ENCODE data around the gene LGR4.

The LGR4 gene

GRCh38 chr11:27482793-27483192 is 10.2 kb upstream of the LGR4 start:
- DNase-seq, result no peak

GRCh38 chr11:27481992-27482391 is 9.4 kb upstream of the LGR4 start:
- no peak for DNase-seq

DNA sequence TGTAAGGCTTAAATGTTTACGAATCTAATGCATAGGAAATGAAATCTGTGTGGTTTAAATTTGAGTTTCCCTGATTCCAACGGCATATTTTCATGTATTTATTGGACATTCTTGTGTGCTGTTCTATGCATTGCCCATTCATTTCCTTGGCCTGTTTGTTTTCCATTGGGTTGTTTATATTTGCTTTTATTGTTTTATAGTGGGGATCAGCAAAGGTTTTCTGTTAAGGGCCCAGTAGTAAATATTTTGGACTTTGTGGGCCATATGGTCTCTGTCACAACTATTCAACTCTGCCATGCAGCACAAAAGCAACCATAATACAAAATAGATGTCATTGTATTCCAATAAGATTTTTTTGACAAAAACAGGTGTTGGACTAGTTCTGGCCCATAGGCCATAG is 5.2 kb upstream of the LGR4 start:
- no peak for DNase-seq

DNA sequence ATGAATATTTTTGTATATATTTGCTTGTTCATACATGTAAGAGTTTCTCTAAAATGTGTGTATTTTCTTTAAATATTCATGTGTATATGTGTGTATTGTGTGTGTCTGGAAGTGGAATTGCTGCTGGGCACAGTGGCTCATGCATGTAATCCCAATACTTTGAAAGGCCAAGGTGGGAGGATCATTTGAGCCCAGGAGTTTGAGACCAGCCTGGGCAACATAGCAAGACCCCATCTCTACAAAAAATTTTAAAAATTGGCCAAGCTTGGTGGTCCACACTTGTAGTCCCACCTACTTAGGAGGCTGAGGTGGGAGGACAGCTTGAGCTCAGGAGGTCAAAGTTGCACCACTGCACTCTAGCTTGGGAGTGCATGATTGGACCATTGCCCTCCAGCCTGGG is 4.7 kb upstream of the LGR4 start:
- DNase-seq, result no peak

GRCh38 chr11:27475622-27476021 is 3.0 kb upstream of the LGR4 start:
- no peak for DNase-seq

DNA sequence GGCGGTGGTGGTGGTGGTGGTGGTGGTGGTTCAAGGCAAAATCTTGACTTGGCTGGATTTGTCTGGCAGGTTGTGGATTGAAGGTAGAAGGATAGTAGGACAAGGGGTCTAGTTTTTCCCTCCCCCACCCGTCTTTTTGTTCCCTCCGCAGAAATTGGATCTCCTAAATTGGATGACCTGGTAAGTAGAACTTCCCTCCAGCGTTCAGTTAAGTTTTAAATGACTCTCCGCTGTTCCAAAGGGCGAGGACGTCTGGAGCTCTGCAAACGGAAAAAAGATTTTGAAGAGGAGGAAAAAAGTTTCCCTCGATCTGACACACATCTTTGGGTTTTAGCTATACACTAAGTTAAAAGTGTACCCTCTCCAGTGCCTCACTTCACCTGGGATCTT is 422 bp upstream of the LGR4 start:
- DNase-seq, result no peak

- DNase-seq, result peak in 4 of 6 experiments; percentile 13 to 45 (median 36)
Measured at GRCh38 chr11:27471589-27472397, 797 bp downstream of the LGR4 start.

DNA sequence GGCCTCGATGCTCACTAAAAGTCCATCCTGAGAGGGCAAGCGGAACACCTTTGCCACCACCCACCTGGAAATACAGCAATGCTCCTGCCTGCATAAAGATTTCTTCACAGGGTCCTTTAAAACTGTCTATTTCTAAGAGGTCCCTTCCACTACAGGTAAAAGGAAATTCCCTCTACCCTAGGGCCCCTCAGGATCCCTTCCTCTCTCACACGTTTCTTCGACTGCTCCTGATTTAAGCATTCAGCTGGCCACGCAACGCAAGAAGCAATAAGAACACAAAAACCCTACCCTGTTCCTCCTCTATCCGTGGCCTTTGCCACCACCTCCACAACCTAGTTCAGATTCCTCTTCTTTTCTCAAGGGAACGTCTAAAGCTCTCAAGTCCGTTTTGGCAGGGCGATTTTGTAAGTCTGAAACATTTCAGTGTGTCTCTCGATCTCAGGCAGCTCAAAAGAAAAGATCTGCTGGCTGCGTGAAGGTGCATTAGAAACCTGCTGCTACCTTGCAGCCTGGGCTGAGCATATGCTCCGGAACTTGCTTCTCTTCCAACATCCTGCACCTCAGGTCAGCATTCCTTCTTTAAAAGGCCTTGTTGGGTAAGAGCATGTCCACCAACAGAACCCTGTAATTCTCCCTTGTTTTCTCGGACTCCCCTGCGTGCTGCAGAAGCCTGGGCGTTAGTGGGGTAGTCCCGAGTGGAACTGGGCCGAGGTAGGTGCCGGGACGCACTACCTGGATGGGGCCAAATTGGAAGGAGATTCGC is 1.6 kb downstream of the LGR4 start:
- peak in 2 of 6 experiments; percentile 12 to 45 for DNase-seq

GRCh38 chr11:27470166-27470565 is 2.4 kb downstream of the LGR4 start:
- no peak for DNase-seq

DNA sequence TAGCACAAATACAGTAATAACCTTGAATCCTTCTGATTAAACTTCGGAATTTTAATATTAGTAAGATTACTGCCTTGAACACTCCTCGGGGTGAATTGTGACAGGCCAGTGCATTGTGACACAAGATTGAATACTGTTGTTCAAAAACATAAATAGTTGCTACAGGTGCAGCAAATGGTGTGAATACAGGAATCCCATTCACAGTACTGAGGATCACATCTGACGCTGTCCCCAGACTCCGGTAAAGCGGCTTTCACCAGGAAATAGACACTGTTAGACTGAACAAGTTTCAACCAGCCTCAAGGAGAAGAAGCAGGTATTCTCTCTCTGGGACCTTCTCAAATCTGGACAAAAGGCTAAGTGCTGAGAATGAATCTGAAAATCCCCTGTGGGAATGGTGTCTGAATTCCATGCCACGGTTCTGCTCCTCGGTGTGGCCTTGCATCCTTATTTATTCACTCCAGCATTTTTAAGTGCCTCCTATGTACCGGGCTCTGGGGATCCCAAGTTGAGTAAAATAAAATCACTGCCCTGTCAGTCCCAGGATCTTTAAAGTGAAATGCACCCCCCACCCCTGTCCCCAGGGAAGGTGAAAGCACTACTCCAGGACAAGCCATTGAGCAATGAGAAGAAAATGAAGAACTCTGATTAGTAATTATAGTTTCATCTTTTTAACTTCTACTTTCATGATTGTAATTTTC is 3.4 kb downstream of the LGR4 start:
- DNase-seq, result no peak

GRCh38 chr11:27468209-27468994 is 4.2 kb downstream of the LGR4 start:
- DNase-seq, result no peak

DNA sequence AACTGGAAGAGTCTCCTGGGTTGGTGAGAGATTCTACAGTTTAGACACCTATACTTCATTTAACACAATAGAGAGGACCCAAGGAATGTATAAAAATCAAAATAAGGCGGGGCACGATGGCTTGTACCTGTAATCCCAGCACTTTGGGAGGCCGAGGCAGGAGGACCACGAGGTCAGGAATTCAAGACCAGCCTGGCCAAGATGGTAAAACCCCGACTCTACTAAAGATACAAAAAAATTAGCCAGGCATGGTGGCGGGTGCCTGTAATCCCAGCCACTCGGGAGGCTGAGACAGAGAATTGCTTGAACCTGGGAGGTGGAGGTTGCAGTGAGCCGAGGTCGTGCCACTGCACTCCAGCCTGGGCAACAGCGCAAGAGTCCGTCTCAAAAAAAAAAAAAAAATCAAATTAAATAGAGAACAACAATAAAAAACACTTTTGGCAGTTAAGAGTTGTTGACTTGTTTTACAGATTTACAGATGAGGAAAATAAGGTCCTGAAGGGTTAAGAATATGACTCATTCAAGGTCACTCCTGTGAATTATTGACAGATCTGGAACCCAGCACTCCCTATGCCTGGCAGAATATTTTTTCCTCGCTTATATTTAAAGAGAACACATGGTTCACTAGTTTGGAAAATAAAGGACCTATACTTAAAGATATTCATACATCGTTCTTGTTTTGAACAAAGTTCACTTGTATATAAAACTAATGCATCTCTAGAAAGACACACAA is 5.2 kb downstream of the LGR4 start:
- DNase-seq, result no peak

DNA sequence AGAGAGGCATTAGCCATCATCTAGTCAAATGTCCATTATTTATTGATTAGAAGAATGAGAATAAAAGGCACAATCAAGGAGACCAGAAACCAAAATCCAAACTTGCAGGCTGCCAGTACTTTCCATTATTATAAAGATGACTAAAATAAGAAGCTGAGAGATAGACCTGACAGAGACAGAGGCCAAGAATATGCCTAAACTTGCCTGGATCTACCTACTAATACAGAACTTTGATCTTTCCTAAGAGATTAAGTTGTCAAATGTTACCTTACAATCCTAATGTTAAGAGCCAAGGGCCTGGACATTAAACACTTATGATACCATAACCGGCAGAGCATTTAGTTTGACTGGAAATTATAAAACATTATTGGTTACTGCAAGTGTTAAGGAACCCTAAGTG is 6.2 kb downstream of the LGR4 start:
- DNase-seq, result no peak

DNA sequence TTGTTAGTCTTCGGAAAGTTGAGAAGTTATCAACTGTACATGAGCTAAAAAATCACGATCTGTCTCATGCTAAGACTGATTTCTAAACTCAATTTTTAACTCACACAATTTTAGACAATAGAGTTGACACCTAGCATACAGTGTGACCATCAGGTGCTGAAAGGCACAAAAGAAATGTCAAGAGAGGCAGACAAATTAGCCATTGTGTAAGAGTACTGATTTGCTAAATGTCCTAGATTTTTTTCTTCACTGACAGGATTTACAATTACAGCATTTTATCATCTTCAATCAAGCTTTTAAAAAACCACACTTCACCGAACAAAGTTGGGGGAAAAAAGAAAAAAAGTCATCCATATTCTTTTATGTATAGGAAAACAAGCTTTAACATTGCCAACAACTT is 7.0 kb downstream of the LGR4 start:
- DNase-seq, result no peak

- no peak for DNase-seq
Measured at GRCh38 chr11:27464909-27465308, 7.7 kb downstream of the LGR4 start.

DNA sequence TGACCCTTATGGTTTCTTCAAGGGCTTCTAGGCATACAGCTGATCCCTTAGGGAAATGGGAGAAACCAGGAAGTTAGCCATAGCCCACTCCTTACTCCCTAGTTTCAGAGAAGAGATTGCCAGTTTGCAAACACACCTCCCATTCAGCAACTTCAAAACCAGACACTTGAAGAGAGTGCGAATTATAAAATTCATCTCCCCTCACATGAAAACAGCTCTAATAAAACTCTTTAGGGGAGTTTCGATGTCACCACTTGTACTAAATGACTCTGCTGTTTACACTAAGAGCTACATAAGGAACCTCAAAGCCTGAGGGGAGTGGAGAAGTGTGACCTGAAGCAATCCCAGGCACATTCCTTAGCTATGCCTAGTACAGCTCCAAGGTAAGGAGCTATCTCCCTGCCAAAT is 8.3 kb downstream of the LGR4 start:
- no peak for DNase-seq

DNA sequence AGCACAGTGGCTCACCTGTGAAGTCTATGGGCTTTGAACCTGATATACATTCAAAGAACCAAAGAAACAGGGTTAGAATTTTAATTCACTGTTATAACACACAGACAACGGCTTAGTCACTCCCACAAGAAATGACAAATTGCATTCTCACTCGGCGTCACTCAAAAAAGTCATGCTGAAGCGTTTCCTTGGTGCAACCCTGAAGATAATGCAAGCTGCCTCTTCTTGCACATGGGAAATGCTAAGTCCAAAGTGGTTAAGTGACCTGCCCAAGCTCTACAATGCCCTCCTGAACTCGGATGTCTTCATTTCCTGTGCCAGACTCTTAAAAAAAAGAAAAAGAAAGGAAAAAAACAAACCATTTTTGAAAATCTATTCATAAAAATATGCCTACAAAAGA is 10.0 kb downstream of the LGR4 start:
- DNase-seq, result no peak

GRCh38 chr11:27460158-27460978 is 12.2 kb downstream of the LGR4 start:
- DNase-seq, result no peak

DNA sequence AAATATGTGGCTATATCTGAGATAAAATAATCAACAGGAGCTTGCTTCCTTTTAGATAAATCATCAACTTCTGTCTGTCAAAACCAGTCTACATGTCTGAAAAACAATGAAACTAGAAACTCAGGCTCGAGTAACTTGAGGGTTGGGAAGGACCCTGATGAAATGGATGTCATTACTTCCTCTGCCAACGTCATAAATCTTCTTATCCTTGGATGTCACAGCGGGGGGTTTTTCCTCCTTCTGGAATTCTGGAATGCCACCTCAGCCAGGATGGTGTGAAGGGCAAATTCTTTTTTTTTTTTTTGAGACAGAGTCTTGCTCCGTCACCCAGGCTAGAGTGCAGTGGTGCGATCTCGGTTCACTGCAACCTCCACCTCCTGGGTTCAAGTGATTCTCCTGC is 13.4 kb downstream of the LGR4 start:
- no peak for DNase-seq

GRCh38 chr11:27458182-27458581 is 14.4 kb downstream of the LGR4 start:
- DNase-seq, result no peak

GRCh38 chr11:27456795-27457329 is 15.7 kb downstream of the LGR4 start:
- no peak for DNase-seq

All from stimulated activated naive CD4-positive, alpha-beta T cell (primary cell).